AG09319 (cell line): ENCODE data around the gene ARHGAP15.

Experiments
- DNase-seq: peaks from one replicate; pipeline ENCODE4 v3.0.0-alpha.2; 2010; ENCODE audit warnings: low read depth; ENCODE audit errors: extremely low read depth
- CTCF ChIP-seq: IDR thresholded peaks from 2 replicates; pipeline ENCODE4 v1.5.1; 2011; ENCODE audit warnings: low read depth, mild to moderate bottlenecking, inconsistent platforms, low read length, moderate library complexity

ARHGAP15 gene

GRCh38 chr2:143417428-143417827 is 288.2 kb downstream of the ARHGAP15 start:
- no peak for DNase-seq
- no peak for TF ChIP-seq CTCF

- no peak for TF ChIP-seq CTCF
These were observed 291.1 kb downstream of the ARHGAP15 start for GRCh38 chr2:143420313-143420712.

GRCh38 chr2:143422681-143423080 is 293.5 kb downstream of the ARHGAP15 start:
- DNase-seq: no peak
- TF ChIP-seq CTCF: no peak

More at GRCh38 chr2:143420313-143420712, 291.1 kb downstream of the ARHGAP15 start:
- no peak for DNase-seq

- no peak for TF ChIP-seq CTCF
These were observed 296.7 kb downstream of the ARHGAP15 start for GRCh38 chr2:143425896-143426295.

GRCh38 chr2:143426296-143426695 is 297.1 kb downstream of the ARHGAP15 start:
- peak; percentile 22 for DNase-seq
- TF ChIP-seq CTCF: no peak

More at GRCh38 chr2:143425896-143426295, 296.7 kb downstream of the ARHGAP15 start:
- DNase-seq: no peak

GRCh38 chr2:143428700-143429099 is 299.5 kb downstream of the ARHGAP15 start:
- DNase-seq: no peak

More at GRCh38 chr2:143428700-143429099, 299.5 kb downstream of the ARHGAP15 start:
- no peak for TF ChIP-seq CTCF
